NCI-H2107 (cell line): ENCODE results near the gene HIGD1A.
"Not testable (repeated sequence)": the region's sequence is repeated elsewhere in the genome, so short reads cannot be mapped to it uniquely, and the experiment has no call there.

Source experiments
- DNase-seq: peaks from one replicate; lab custom pipeline; 2025; lab: John Stamatoyannopoulos, UW

Gene HIGD1A

GRCh38 chr3:42829083-42829627 is 24.9 kb upstream of the HIGD1A start:
- DNase-seq = no peak

- no peak for DNase-seq
Observed at GRCh38 chr3:42827654-42828053, 23.4 kb upstream of the HIGD1A start.

GRCh38 chr3:42827023-42827422 is 22.7 kb upstream of the HIGD1A start:
- DNase-seq = no peak

- no peak for DNase-seq
Observed at GRCh38 chr3:42826141-42826540, 21.9 kb upstream of the HIGD1A start.

- no peak for DNase-seq
Observed at GRCh38 chr3:42823351-42823750, 19.1 kb upstream of the HIGD1A start.

- DNase-seq = no peak
Observed at GRCh38 chr3:42822828-42823227, 18.5 kb upstream of the HIGD1A start.

- DNase-seq = no peak
Observed at GRCh38 chr3:42820746-42821051, 16.4 kb upstream of the HIGD1A start.

GRCh38 chr3:42819351-42819965 is 15.2 kb upstream of the HIGD1A start:
- peak; percentile 49 for DNase-seq

- no peak for DNase-seq
Observed at GRCh38 chr3:42815826-42816225, 11.5 kb upstream of the HIGD1A start.

- no peak for DNase-seq
Observed at GRCh38 chr3:42814914-42815507, 10.7 kb upstream of the HIGD1A start.

- no peak for DNase-seq
Observed at GRCh38 chr3:42814246-42814645, 10.0 kb upstream of the HIGD1A start.

- not testable (repeated sequence) for DNase-seq
Observed at GRCh38 chr3:42811118-42811883, 7.0 kb upstream of the HIGD1A start.

- not testable (repeated sequence) for DNase-seq
Observed at GRCh38 chr3:42810706-42811105, 6.4 kb upstream of the HIGD1A start.

- DNase-seq = no peak
Observed at GRCh38 chr3:42809202-42809601, 4.9 kb upstream of the HIGD1A start, which contains the start of gene ACKR2. ACKR2 (plus strand) TSS chr3:42809445; CDS start chr3:42864503, 55,058 bp downstream.

GRCh38 chr3:42807929-42808328 is 3.6 kb upstream of the HIGD1A start:
- no peak for DNase-seq

- no peak for DNase-seq
Observed at GRCh38 chr3:42805141-42805821, 991 bp upstream of the HIGD1A start.

GRCh38 chr3:42804831-42805132 is 492 bp upstream of the HIGD1A start:
- no peak for DNase-seq

GRCh38 chr3:42803414-42804105 is 730 bp downstream of the HIGD1A start:
- DNase-seq = peak; percentile 4

- no peak for DNase-seq
Observed at GRCh38 chr3:42802876-42803413, 1.3 kb downstream of the HIGD1A start.

GRCh38 chr3:42801784-42802183 is 2.5 kb downstream of the HIGD1A start:
- DNase-seq = no peak

- DNase-seq = no peak
Observed at GRCh38 chr3:42801048-42801620, 3.2 kb downstream of the HIGD1A start.
